HL-60 (cell line): ENCODE data around the gene ERF.

Experiments
- POLR2AphosphoS5 ChIP-seq: IDR thresholded peaks from 2 replicates; pipeline ENCODE4 v1.6.1; 2012; ENCODE audit warnings: low read depth
- SPI1 ChIP-seq: IDR thresholded peaks from 2 replicates; pipeline ENCODE4 v1.6.1; 2012; ENCODE audit warnings: low read depth, mild to moderate bottlenecking, borderline replicate concordance
- TF ChIP-seq, protein P1 (sequence below): IDR thresholded peaks from one replicate; pipeline ENCODE4 v1.5.1; 2011; ENCODE audit warnings: low read length, control low read depth, inconsistent platforms; ENCODE audit not compliant: insufficient read depth

DNA sequence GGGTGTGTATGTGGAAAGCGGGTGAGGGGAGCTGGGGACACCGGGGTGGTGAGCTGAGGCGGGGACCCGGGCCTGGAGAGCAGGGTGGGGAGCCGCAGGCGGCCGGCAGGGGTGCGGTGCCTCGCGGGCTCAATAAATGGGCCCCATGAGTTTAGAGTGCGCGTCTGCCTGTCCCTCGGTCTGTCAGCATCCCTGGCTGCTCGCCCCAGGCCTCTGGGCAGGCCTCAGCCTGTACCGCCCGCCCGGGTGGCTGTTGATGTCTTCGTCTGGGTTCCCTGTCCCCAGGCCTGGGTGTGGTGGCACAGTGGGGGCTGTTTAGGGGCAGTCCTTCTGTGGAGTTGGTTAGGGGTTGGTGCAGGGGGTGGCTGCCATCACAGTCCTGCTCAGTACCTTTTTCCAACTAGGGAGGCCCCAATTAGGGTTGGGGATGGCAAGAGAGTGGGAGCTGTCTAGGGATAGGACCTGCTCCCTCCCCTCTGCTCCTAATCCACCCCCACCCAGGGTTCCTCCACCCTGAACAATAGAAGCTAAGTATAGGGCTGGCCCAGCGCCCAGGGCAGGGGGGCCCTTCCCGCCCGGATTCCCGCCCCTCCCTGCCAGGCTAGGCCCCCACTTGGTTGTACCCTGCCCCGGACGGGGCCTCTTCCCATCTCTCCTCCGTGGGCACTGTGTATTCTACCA lies 26.4 kb upstream of the ERF start:
- TF ChIP-seq, protein P1, sequence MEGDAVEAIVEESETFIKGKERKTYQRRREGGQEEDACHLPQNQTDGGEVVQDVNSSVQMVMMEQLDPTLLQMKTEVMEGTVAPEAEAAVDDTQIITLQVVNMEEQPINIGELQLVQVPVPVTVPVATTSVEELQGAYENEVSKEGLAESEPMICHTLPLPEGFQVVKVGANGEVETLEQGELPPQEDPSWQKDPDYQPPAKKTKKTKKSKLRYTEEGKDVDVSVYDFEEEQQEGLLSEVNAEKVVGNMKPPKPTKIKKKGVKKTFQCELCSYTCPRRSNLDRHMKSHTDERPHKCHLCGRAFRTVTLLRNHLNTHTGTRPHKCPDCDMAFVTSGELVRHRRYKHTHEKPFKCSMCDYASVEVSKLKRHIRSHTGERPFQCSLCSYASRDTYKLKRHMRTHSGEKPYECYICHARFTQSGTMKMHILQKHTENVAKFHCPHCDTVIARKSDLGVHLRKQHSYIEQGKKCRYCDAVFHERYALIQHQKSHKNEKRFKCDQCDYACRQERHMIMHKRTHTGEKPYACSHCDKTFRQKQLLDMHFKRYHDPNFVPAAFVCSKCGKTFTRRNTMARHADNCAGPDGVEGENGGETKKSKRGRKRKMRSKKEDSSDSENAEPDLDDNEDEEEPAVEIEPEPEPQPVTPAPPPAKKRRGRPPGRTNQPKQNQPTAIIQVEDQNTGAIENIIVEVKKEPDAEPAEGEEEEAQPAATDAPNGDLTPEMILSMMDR, result no peak
- TF ChIP-seq POLR2AphosphoS5, result no peak
- no peak for TF ChIP-seq SPI1
